ENCODE results near the gene HMHB1.

The HMHB1 gene

GRCh38 chr5:143865426-143866025 is 53.6 kb downstream of the HMHB1 start:
- in situ Hi-C loops (cut with MboI; ENCODE audit: low sequenced_read_pairs): no loop called here
